IPS-18a (cell line): ENCODE results near the gene EHD2.
"Not testable (repeated sequence)": the region's sequence is repeated elsewhere in the genome, so short reads cannot be mapped to it uniquely, and the experiment has no call there.

Experiments
- H3K27ac ChIP-seq: one replicate; pipeline ENCODE4 v1.5.1; 2013; ENCODE audit warnings: low read length
- H3K27me3 ChIP-seq: one replicate; pipeline ENCODE4 v1.6.1; 2013; ENCODE audit warnings: mild to moderate bottlenecking, low read length; ENCODE audit not compliant: control insufficient read depth, insufficient read depth
- H3K36me3 ChIP-seq: one replicate; pipeline ENCODE4 v1.6.1; 2013; ENCODE audit warnings: low read depth, low read length; ENCODE audit not compliant: control insufficient read depth
- H3K4me1 ChIP-seq: one replicate; pipeline ENCODE4 v1.6.1; 2013; ENCODE audit warnings: low read depth, low read length; ENCODE audit not compliant: control insufficient read depth
- H3K4me3 ChIP-seq: one replicate; pipeline ENCODE4 v1.5.1; 2013; ENCODE audit warnings: low read length
- H3K9ac ChIP-seq: one replicate; pipeline ENCODE4 v1.6.1; 2013; ENCODE audit warnings: mild to moderate bottlenecking, low read length, moderate library complexity
- H3K9me3 ChIP-seq: one replicate; pipeline ENCODE4 v1.6.1; 2013; ENCODE audit warnings: low read depth, low read length; ENCODE audit not compliant: control insufficient read depth

EHD2 gene

DNA sequence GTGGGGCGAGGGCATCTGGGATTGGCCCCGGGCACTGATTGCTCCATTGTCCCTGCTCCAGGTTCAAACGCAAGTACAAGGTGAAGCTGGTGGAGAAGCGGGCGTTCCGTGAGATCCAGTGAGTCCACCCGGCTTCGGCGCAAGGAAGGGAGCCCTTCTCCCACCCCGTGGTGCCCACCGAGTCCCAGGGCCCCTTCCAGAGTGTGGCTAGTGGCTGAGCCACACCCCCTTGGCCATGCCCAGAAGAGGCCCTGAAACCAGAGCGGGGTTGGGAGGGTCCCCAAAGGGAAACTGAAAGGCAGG is 43.4 kb downstream of the EHD2 start:
- H3K36me3 ChIP-seq, result peaks cover 51% of the 10 kb centered on the region
- no peak overlapping the region for H3K9ac ChIP-seq
- no peaks in the 10 kb centered on the region for H3K4me1 ChIP-seq

GRCh38 chr19:47756953-47757608 is 43.9 kb downstream of the EHD2 start:
- H3K4me3 ChIP-seq, result no peak overlapping the region
- H3K9me3 ChIP-seq, result no peaks in the 10 kb centered on the region
- H3K36me3 ChIP-seq, result peaks cover 49% of the 10 kb centered on the region
- no peak overlapping the region for H3K27ac ChIP-seq
- no peaks in the 10 kb centered on the region for H3K27me3 ChIP-seq
- H3K4me1 ChIP-seq, result no peaks in the 10 kb centered on the region
- no peak overlapping the region for H3K9ac ChIP-seq

More for the DNA sequence above, 43.4 kb downstream of the EHD2 start:
- Histone ChIP-seq H3K4me3 (no peak overlapping the region), H3K27ac (no peak overlapping the region), H3K9me3 (no peaks in the 10 kb centered on the region), H3K27me3 (no peaks in the 10 kb centered on the region)

DNA sequence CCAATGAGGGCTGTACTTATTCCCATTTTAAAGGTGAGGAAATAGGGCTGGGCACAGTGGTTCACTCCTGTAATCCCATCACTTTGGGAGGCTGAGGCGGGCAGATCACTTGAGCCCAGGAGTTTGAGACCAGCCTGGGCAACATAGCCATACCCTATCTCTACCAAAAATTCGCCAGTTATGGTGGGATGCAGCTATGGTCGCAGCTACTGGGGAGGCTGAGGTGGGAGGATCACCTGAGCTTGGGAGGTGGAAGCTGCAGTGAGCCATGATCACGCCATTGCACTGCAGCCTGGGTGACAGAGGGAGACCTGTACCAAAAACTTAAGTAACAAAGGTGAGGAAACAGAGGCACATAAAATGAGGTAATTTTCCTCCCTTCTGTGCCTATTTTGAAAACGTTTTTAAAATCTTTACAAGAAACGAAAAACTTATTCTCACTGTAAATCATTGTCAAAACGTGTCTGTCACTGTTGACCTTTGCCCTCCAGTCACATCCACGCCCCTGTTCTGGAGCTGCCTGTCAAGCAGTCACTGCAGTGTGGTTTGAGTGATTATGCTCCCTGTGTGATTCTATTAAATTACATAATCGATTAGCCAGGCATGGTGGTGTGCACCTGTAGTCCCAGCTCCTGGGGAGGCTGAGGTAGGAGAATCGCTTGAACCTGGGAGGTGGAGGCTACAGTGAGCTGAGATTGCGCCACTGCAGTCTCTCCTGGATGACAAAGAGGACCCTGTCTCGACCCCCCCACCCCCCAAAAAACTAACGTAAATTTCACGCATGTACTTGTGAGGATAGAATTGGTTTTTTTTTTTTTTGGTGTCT is 44.6 kb downstream of the EHD2 start:
- no peak overlapping the region for H3K9ac ChIP-seq
- no peaks in the 10 kb centered on the region for H3K27me3 ChIP-seq
- no peak overlapping the region for H3K4me3 ChIP-seq
- H3K4me1 ChIP-seq, result no peaks in the 10 kb centered on the region
- H3K27ac ChIP-seq, result no peak overlapping the region
- peaks cover 41% of the 10 kb centered on the region for H3K36me3 ChIP-seq
- no peaks in the 10 kb centered on the region for H3K9me3 ChIP-seq

- H3K27ac ChIP-seq, result no peak overlapping the region
- H3K9me3 ChIP-seq, result no peaks in the 10 kb centered on the region
- no peaks in the 10 kb centered on the region for H3K27me3 ChIP-seq
- no peak overlapping the region for H3K9ac ChIP-seq
- no peak overlapping the region for H3K4me3 ChIP-seq
- H3K4me1 ChIP-seq, result no peaks in the 10 kb centered on the region
- peaks cover 35% of the 10 kb centered on the region for H3K36me3 ChIP-seq
Measured at GRCh38 chr19:47758443-47758804, 45.2 kb downstream of the EHD2 start.

DNA sequence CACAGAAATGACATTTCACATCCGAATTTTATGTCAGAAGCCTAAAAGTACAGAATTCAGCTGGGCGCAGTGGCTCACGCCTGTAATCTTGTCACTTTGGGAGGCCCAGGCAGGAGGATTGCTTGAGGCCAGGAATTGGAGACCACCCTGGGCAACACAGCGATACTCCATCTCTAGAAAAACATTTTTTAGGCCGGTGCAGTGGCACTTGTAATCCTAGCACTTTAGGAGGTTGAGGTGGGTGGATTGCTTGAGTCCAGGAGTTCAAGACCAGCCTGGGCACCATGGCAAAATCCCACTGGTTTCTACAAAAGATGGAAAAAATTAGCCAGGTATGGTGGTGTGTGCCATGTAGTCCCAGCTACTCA is 47.4 kb downstream of the EHD2 start:
- no peaks in the 10 kb centered on the region for H3K4me1 ChIP-seq
- peaks cover 25% of the 10 kb centered on the region for H3K36me3 ChIP-seq
- no peaks in the 10 kb centered on the region for H3K27me3 ChIP-seq
- H3K4me3 ChIP-seq, result no peak overlapping the region
- no peak overlapping the region for H3K9ac ChIP-seq
- no peak overlapping the region for H3K27ac ChIP-seq
- no peaks in the 10 kb centered on the region for H3K9me3 ChIP-seq

- peaks cover 4% of the 10 kb centered on the region for H3K4me1 ChIP-seq
- no peak overlapping the region for H3K4me3 ChIP-seq
- H3K9me3 ChIP-seq, result no peaks in the 10 kb centered on the region
- H3K9ac ChIP-seq, result no peak overlapping the region
- H3K27ac ChIP-seq, result no peak overlapping the region
- peaks cover 15% of the 10 kb centered on the region for H3K36me3 ChIP-seq
- no peaks in the 10 kb centered on the region for H3K27me3 ChIP-seq
Measured at GRCh38 chr19:47761566-47761965, 48.3 kb downstream of the EHD2 start.

- H3K9me3 ChIP-seq, result no peaks in the 10 kb centered on the region
- H3K27me3 ChIP-seq, result no peaks in the 10 kb centered on the region
- H3K36me3 ChIP-seq, result peaks cover 10% of the 10 kb centered on the region
- no peak overlapping the region for H3K27ac ChIP-seq
- H3K4me1 ChIP-seq, result peaks cover 4% of the 10 kb centered on the region
- H3K4me3 ChIP-seq, result no peak overlapping the region
- H3K9ac ChIP-seq, result no peak overlapping the region
Measured at GRCh38 chr19:47762151-47762550, 48.9 kb downstream of the EHD2 start.

DNA sequence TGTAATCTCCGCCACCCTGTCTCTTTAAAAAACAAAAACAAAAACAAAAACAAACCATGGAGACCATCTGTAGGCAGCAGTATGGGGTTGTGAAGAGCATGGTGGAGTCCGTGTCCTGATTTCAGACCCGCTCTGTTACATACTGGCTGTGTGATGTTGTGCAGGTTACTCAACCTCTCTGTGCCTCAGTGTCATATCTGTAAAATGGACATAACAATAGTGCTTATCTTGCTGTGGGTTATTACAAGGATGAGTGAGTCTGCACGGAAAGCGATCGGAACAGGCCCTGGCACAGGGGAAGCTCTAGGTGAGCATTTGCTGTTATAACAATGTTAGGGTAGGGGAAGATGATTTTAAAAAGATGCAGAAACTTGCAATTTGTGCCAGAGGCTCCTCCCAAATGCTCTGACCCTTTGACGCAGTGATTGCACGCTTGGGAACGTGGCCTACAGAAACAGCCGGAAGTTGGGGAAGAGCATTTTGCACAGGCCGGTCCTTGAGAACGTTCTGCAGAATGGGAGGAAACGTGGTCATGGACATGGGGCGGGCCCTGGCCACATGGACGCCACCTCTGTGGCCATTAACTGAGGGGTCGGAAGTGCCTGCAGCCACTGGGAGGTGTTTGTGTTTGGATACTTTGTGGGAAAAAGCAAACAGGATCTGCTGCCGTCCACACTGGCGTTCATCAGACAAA is 49.5 kb downstream of the EHD2 start:
- Histone ChIP-seq H3K4me1 (peaks cover 4% of the 10 kb centered on the region), H3K27ac (no peak overlapping the region), H3K9ac (no peak overlapping the region), H3K9me3 (no peaks in the 10 kb centered on the region), H3K4me3 (no peak overlapping the region), H3K36me3 (peaks cover 4% of the 10 kb centered on the region), H3K27me3 (no peaks in the 10 kb centered on the region)

DNA sequence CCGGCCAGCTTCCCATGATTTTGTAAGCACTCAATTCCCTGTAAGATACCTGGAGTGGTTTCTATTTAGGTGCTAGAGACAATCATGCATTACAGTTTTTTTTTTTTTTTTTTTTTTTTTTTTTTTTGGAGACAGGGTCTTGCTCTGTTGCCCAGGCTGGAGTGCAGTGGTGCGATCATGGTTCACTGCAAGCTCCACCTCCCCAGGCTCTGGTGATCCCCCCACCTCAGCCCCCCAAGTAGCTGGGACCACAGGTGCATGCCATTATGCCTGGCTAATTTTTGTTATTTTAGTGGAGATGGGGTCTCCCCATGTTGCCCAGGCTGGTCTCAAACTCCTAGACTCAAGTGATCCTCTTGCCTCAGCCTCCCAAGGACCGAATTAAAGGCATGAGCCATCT is 51.5 kb downstream of the EHD2 start:
- H3K36me3 ChIP-seq, H3K4me1 ChIP-seq, H3K27me3 ChIP-seq, H3K27ac ChIP-seq, H3K9me3 ChIP-seq, H3K9ac ChIP-seq, H3K4me3 ChIP-seq: not testable (repeated sequence)

DNA sequence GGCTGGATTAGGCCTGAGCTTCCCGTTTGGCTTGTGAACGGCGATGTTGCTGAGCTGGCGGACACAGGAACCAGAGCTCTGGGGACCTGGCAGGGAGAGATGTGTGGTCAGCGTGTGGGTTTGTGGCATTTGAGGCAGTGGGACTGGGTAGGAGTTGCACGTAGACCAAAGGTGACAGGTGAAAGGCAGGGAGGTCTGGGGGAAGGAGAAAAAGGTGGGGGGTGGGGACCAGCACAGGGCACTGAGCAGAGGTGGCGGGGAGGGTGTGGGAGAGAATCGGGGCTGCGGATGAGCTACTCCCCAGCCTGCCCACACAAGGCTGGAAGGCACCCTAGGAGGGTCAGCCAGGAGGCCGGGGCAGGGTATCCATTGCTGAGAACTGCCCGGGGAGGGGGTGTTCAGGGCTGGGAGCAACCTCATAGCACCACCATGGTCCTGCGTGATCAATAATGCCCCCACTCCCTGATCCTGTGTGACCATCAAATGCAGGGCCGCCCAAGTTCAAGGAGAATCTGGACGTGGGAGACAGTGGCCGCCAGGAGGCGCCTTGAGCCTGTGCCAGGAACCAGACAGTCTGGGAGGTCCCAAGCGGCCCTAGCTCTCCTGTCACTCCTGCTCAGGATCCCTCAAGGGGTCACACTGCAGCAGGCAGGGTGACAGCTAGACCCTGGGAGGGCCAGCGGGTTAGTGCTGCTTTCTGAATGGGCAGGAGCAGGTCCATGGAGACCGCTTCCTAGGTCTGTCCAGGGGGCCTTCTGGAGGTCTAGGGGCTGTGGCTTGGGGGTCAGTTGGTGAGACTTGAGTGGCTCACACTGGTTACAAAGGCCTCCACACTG is 52.5 kb downstream of the EHD2 start:
- Histone ChIP-seq H3K36me3 (no peaks in the 10 kb centered on the region), H3K9me3 (no peaks in the 10 kb centered on the region), H3K4me3 (no peak overlapping the region), H3K9ac (no peak overlapping the region), H3K27me3 (no peaks in the 10 kb centered on the region), H3K27ac (no peak overlapping the region), H3K4me1 (peaks cover 9% of the 10 kb centered on the region)

DNA sequence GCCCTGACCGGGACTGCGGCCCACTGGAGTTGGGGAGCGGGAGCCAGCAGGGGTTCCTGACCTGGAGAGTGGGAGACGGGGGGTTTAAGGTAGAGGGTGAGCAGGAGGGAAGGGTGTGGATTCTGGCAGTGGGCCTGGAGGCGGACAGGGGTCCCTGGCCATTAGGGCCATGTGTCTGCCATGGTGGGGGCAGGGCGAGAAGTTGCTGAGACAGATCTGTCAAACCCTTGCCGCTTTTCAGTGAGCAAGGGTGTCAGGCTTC is 53.1 kb downstream of the EHD2 start:
- H3K4me1 ChIP-seq, result peaks cover 9% of the 10 kb centered on the region

More for the DNA sequence above, 53.1 kb downstream of the EHD2 start:
- no peaks in the 10 kb centered on the region for H3K9me3 ChIP-seq
- H3K27ac ChIP-seq, result no peak overlapping the region
- no peak overlapping the region for H3K4me3 ChIP-seq
- no peaks in the 10 kb centered on the region for H3K36me3 ChIP-seq
- H3K9ac ChIP-seq, result no peak overlapping the region
- H3K27me3 ChIP-seq, result no peaks in the 10 kb centered on the region
